Activated T-cell treated with anti-CD3 and anti-CD28 coated beads, Interleukin-2, amount 50 U/mL, for 4 hours (primary cell): Measurements from ENCODE around the gene GRIK2. TPM values are rescaled to one million over a fixed set of nuclear protein-coding genes. Genes with fewer than 3 reads are reported as not detected.
"Not testable (repeated sequence)": the region's sequence is repeated elsewhere in the genome, so short reads cannot be mapped to it uniquely, and the experiment has no call there.

Experiments used
- ATAC-seq, 2 donors: fragments of 200-7000 bp; cut with Tn5 transposase; one replicate each; pipeline ENCODE4 v1.10.0; 2021
- DNase-seq: peaks from one replicate; pipeline ENCODE4 v3.0.0-alpha.2; 2020
- H3K27me3 Mint-ChIP-seq: one replicate; pipeline ENCODE4 v1.8.0; 2021; ENCODE audit warnings: low read depth, mixed read lengths
- H3K36me3 Mint-ChIP-seq: one replicate; pipeline ENCODE4 v1.8.0; 2022; ENCODE audit warnings: mixed read lengths; ENCODE audit not compliant: insufficient read depth
- H3K4me1 Mint-ChIP-seq: one replicate; pipeline ENCODE4 v1.8.0; 2021; ENCODE audit warnings: low read depth, mixed read lengths
- H3K4me3 Mint-ChIP-seq: one replicate; pipeline ENCODE4 v1.8.0; 2021; ENCODE audit warnings: mild to moderate bottlenecking, moderate library complexity, mixed read lengths
- H3K9me3 Mint-ChIP-seq: one replicate; pipeline ENCODE4 v1.8.0; 2021; ENCODE audit warnings: mixed read lengths
- total RNA-seq, 3 donors: library from RNA; stranded (reverse); gene quantifications; one replicate each; pipeline ENCODE4 v1.2.1, GENCODE V29; 2021

Gene GRIK2
- total RNA-seq, 3 donors from 2014 or later: not detected

DNA sequence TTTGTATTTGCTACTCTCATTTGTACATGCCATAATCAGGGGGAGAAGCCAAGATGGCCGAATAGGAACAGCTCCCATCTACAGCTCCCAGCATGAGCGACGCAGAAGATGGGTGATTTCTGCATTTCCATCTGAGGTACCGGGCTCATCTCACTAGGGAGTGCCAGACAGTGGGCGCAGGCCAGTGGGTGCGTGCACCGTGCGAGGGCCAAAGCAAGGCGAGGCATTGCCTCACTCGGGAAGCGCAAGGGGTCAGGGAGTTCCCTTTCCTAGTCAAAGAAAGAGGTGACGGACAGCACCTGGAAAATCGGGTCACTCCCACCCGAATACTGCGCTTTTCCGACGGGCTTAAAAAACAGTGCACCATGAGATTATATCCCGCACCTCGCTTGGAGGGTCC, 694.7 kb downstream of the GRIK2 start:
- H3K36me3 Mint-ChIP-seq, H3K4me3 Mint-ChIP-seq, H3K9me3 Mint-ChIP-seq, DNase-seq, H3K4me1 Mint-ChIP-seq, ATAC-seq, H3K27me3 Mint-ChIP-seq: not testable (repeated sequence)

DNA sequence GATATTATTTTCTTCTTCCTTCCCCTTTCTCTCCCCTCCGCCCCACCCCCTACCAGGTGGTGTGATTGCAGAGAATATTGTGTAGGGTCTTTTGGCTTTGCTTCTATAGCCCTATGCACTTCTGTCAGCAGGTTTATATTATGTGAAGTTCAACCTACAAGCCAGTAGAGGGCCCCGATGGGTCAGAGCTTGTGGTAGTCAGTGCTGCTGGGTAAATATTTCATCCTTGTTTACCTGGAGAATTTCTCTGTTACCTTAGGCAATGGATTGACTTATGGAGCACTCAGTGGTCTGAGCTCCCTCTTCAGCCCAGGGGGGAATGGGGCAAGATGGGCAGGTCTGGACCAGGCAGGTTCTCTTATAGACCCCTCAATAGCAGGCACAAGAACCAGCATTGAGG, 720.9 kb downstream of the GRIK2 start:
- peaks cover 13% of the 10 kb centered on the region for H3K9me3 Mint-ChIP-seq
- DNase-seq: no peak
- no peaks in the 10 kb centered on the region for H3K27me3 Mint-ChIP-seq
- no peaks in the 10 kb centered on the region for H3K4me1 Mint-ChIP-seq
- no peak for ATAC-seq
- no peaks in the 10 kb centered on the region for H3K36me3 Mint-ChIP-seq
- no peak overlapping the region for H3K4me3 Mint-ChIP-seq

DNA sequence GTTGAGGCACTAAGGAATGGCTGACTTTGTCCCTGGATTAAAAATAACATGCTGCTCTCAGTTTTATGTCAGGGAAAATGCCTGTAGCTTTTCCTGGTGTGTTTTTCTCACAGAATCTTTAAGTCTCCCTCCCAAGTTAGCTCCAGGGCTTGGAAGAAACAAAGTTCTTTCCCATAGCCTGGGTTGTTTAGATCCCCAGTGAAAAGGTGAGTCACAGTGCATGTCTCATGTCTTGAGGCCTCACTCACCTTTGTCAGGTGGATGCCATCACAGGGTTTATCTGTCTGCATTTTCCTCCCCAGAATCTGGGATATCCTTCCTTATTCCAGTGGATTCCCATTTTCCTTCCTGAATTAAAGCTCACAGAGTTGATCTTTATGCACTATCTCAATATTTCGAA, 722.4 kb downstream of the GRIK2 start:
- Mint-ChIP-seq H3K9me3 (peaks cover 13% of the 10 kb centered on the region), H3K4me3 (no peak overlapping the region), H3K36me3 (no peaks in the 10 kb centered on the region), H3K27me3 (no peaks in the 10 kb centered on the region), H3K4me1 (no peaks in the 10 kb centered on the region)
- no peak for DNase-seq
- ATAC-seq: no peak

DNA sequence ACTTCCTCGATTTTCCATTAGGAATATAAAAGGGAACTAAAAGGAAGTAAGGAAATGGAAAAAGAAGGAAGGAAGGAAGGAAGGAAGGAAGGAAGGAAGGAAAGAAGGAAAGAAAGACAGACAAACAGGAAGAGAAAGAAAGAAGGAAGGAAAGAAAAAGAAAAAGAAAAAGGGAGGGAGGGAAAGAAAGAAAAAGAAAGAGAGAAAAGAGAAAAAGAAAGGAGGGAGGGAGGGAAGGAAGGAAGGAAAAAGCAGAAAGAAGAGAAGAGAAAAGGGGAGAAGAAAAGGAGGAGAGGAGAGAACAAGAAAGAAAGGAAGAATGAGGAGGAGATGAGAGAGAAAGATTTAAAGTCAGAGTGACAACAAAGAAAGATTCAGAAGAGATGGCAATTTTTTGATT, 724.5 kb downstream of the GRIK2 start:
- H3K4me1 Mint-ChIP-seq: no peaks in the 10 kb centered on the region
- no peaks in the 10 kb centered on the region for H3K27me3 Mint-ChIP-seq
- H3K4me3 Mint-ChIP-seq: no peak overlapping the region
- no peak for ATAC-seq
- H3K9me3 Mint-ChIP-seq: peaks cover 8% of the 10 kb centered on the region
- DNase-seq: no peak
- no peaks in the 10 kb centered on the region for H3K36me3 Mint-ChIP-seq
